Left ventricle myocardium inferior (tissue), 1 donor: ENCODE data around the gene NEK4. TPM values are rescaled to one million over a fixed set of nuclear protein-coding genes. Genes with fewer than 3 reads are reported as not detected.

Experiments
- DNase-seq: peaks from one replicate; pipeline ENCODE4 v3.0.0-alpha.2; 2020
- H3K27ac ChIP-seq: fragments of 200-600 bp; replicated peaks from 2 replicates; pipeline ENCODE4 v1.8.0; 2021
- H3K27me3 ChIP-seq: fragments of 200-600 bp; 2 replicates; pipeline ENCODE4 v1.8.0; 2021; ENCODE audit warnings: low read depth
- H3K36me3 ChIP-seq: fragments of 200-600 bp; 2 replicates; pipeline ENCODE4 v1.8.0; 2021
- H3K4me1 ChIP-seq: fragments of 200-600 bp; 2 replicates; pipeline ENCODE4 v1.8.0; 2021
- H3K4me3 ChIP-seq: fragments of 200-600 bp; 2 replicates; pipeline ENCODE4 v1.8.0; 2021; ENCODE audit warnings: mild to moderate bottlenecking, moderate library complexity
- H3K9me3 ChIP-seq: fragments of 200-600 bp; replicated peaks from 2 replicates; pipeline ENCODE4 v1.8.0; 2021
- CTCF ChIP-seq: fragments of 200-600 bp; IDR thresholded peaks from 2 replicates; pipeline ENCODE4 v1.8.0; 2021; ENCODE audit warnings: antibody characterized with exemption, mild to moderate bottlenecking, borderline replicate concordance
- intact Hi-C: fragments of 100-400 bp; cut with micrococcal nuclease; formaldehyde crosslinking; loops from one replicate; pipeline ENCODE4 v1.11.0; 2022
- total RNA-seq: library from RNA; stranded (reverse); fragmentation: NEBNext Ultra II Directional; extraction: Animal tissue kit (Norgen Biotek cat#: 25700); gene quantifications from one replicate; pipeline ENCODE4 v1.2.1, GENCODE V29; 2021
- donor health status: DM: no; HTN: yes; CAD: no; lungs with severe emphysema.

NEK4 gene
- total RNA-seq, 1 donor from 2014 or later, result 17.7 TPM

- Histone ChIP-seq H3K4me1 (no peaks in the 10 kb centered on the region), H3K4me3 (no peak overlapping the region), H3K9me3 (peaks cover 25% of the 10 kb centered on the region), H3K27me3 (no peaks in the 10 kb centered on the region), H3K27ac (no peak overlapping the region), H3K36me3 (peaks cover 47% of the 10 kb centered on the region)
- intact Hi-C loops, result no loop called here
- TF ChIP-seq CTCF, result no peak
- DNase-seq, result no peak
Observed at GRCh38 chr3:52724511-52724910, 46.2 kb downstream of the NEK4 start.

DNA sequence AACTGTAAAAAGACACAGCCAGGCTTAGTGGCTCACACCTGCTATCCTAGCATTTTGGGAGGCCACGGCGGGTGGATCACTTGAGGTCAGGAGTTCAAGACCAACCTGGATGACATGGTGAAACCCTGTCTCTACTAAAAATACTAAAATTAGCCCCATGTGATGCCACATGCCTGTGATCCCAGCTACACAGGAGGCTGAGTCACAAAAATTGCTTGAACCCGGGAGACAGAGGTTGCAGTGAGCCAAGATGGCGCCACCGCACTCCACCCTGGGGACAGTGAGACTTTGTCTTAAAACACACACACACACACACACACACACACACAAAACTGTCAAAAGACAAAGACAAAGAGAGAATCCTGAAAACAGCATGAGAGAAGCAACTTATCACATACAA, 46.8 kb downstream of the NEK4 start:
- DNase-seq, result no peak
- Histone ChIP-seq H3K36me3 (peaks cover 46% of the 10 kb centered on the region), H3K9me3 (peaks cover 20% of the 10 kb centered on the region), H3K4me1 (no peaks in the 10 kb centered on the region), H3K4me3 (no peak overlapping the region), H3K27me3 (no peaks in the 10 kb centered on the region), H3K27ac (no peak overlapping the region)
- no peak for TF ChIP-seq CTCF
- intact Hi-C loops, result no loop called here

- H3K9me3 ChIP-seq, result peaks cover 11% of the 10 kb centered on the region
- no peak for TF ChIP-seq CTCF
- H3K4me3 ChIP-seq, result no peak overlapping the region
- H3K27me3 ChIP-seq, result no peaks in the 10 kb centered on the region
- H3K4me1 ChIP-seq, result no peaks in the 10 kb centered on the region
- no peak overlapping the region for H3K27ac ChIP-seq
- H3K36me3 ChIP-seq, result peaks cover 40% of the 10 kb centered on the region
- DNase-seq, result no peak
- intact Hi-C loops, result no loop called here
Observed at GRCh38 chr3:52722491-52722890, 48.2 kb downstream of the NEK4 start.

DNA sequence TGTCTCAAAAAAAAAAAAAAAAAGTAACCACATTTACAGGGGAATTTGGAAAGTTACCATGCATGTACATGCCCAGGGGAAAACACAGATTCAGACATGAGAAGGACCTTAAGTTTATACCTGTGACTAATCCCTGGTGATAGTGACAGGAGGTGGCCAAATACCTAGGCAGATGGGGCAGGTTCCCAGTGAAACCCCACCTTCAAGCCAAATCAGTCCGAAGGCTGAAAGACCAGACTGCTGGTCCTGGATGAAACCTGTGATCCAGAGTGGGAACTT, 49.1 kb downstream of the NEK4 start:
- Histone ChIP-seq H3K4me1 (no peaks in the 10 kb centered on the region), H3K9me3 (peaks cover 11% of the 10 kb centered on the region), H3K27ac (no peak overlapping the region), H3K4me3 (no peak overlapping the region), H3K36me3 (peaks cover 40% of the 10 kb centered on the region), H3K27me3 (no peaks in the 10 kb centered on the region)
- DNase-seq, result no peak
- intact Hi-C loops, result no loop called here
- no peak for TF ChIP-seq CTCF

DNA sequence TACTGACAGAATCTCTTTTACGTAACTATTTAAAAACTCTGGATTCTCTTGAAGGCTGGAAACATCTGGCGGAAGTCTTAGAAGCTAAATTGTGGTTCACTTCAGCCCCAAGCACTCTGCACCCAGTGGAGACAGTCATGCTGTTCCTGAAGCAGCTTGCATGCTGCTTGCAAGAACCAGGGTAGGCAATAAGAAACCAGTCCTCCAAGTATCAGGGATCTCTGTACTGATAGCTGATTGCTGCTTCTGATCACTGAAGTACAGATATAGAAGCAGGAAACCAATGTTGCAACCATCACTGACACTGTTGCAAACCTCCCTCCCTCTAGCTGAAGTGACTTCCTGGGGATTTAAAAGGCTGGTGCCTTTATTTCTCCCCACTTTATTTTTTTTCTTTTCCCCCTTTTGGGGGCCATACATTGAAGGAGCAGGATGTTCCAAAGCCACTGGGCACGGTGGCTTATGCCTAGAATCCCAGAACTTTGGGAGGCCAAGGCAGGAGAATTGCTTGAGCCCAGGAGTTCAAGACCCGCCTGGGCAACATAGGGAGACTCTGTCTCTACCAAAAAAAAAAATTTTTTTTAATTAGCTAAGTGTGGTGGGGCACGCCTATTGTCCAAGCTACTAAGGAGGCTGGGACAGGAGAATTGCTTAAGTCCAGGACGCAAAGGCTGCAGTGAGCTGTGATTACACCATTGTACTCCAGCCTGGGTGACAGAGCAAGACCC, 49.6 kb downstream of the NEK4 start:
- DNase-seq, result no peak
- intact Hi-C loops, result no loop called here
- no peak overlapping the region for H3K27ac ChIP-seq
- H3K4me3 ChIP-seq, result no peak overlapping the region
- H3K9me3 ChIP-seq, result peaks cover 11% of the 10 kb centered on the region
- H3K27me3 ChIP-seq, result no peaks in the 10 kb centered on the region
- H3K36me3 ChIP-seq, result peaks cover 40% of the 10 kb centered on the region
- TF ChIP-seq CTCF, result no peak
- H3K4me1 ChIP-seq, result no peaks in the 10 kb centered on the region
